CD4-positive, alpha-beta memory T cell (primary cell): ENCODE data around the gene ZC3H15. TPM values are rescaled to one million over a fixed set of nuclear protein-coding genes. Genes with fewer than 3 reads are reported as not detected.

Experiments used
- CTCF ChIA-PET: fragments of 350-600 bp; sonication (Branson Sonifier 250); formaldehyde crosslinking; loops from one replicate; lab custom pipeline; 2021; ENCODE audit warnings: inconsistent platforms; ENCODE audit not compliant: partially characterized antibody; lab: Charles Lee
- POLR2A ChIA-PET: fragments of 350-600 bp; sonication (Branson Sonifier 250); formaldehyde crosslinking; loops from one replicate; lab custom pipeline; 2021; ENCODE audit not compliant: partially characterized antibody; lab: Charles Lee
- DNase-seq, 5 donors: peaks; one replicate each; pipeline versions ENCODE4 v3.0.0 to v3.0.0-alpha.2; 2020 to 2022; ENCODE audit warnings: mixed read lengths in 1 of 5
- H3K27ac ChIP-seq: one replicate; pipeline ENCODE4 v1.7.0; 2013; ENCODE audit warnings: low read depth, low read length
- H3K27me3 ChIP-seq: 2 replicates; pipeline ENCODE4 v1.7.0; 2013; ENCODE audit warnings: mild to moderate bottlenecking, low read length, moderate library complexity; ENCODE audit not compliant: insufficient read depth
- H3K36me3 ChIP-seq: 2 replicates; pipeline ENCODE4 v1.7.0; 2013; ENCODE audit warnings: mild to moderate bottlenecking, low read length, moderate library complexity; ENCODE audit not compliant: insufficient read depth
- H3K4me1 ChIP-seq: 2 replicates; pipeline ENCODE4 v1.7.0; 2013; ENCODE audit warnings: mild to moderate bottlenecking, low read length, moderate library complexity; ENCODE audit not compliant: insufficient read depth
- H3K4me3 ChIP-seq, 2 donors: one replicate each; pipeline ENCODE4 v1.7.0; 2013; ENCODE audit warnings: low read length in 2 of 2, mild to moderate bottlenecking in 1 of 2
- H3K9me3 ChIP-seq, 2 donors: one replicate each; pipeline ENCODE4 v1.7.0; 2013; ENCODE audit warnings: low read length in 2 of 2, control low read depth in 1 of 2; ENCODE audit not compliant: control insufficient read depth in 1 of 2
- H3K27ac Mint-ChIP-seq, 7 donors: one replicate each; pipeline ENCODE4 v1.8.0; 2020 to 2021; ENCODE audit warnings: mixed read lengths in 7 of 7, mild to moderate bottlenecking in 6 of 7, inconsistent platforms in 3 of 7, moderate library complexity in 3 of 7
- H3K27me3 Mint-ChIP-seq, 2 donors: one replicate each; pipeline ENCODE4 v1.8.0; 2020 to 2021; ENCODE audit warnings: mixed read lengths in 2 of 2
- H3K36me3 Mint-ChIP-seq, 2 donors: one replicate each; pipeline ENCODE4 v1.8.0; 2020 to 2021; ENCODE audit warnings: mixed read lengths in 2 of 2, inconsistent platforms in 1 of 2, mild to moderate bottlenecking in 1 of 2
- H3K4me1 Mint-ChIP-seq, 4 donors: one replicate each; pipeline ENCODE4 v1.8.0; 2020 to 2021; ENCODE audit warnings: mixed read lengths in 4 of 4, mild to moderate bottlenecking in 1 of 4
- H3K4me3 Mint-ChIP-seq, 8 donors: one replicate each; pipeline ENCODE4 v1.8.0; 2020 to 2021; ENCODE audit warnings: mixed read lengths in 8 of 8, mild to moderate bottlenecking in 7 of 8, moderate library complexity in 6 of 8, inconsistent platforms in 3 of 8
- H3K9me3 Mint-ChIP-seq, 8 donors: one replicate each; pipeline ENCODE4 v1.8.0; 2020 to 2021; ENCODE audit warnings: mixed read lengths in 8 of 8, mild to moderate bottlenecking in 5 of 8, inconsistent platforms in 3 of 8, moderate library complexity in 1 of 8
- intact Hi-C: fragments of 100-400 bp; cut with micrococcal nuclease; formaldehyde crosslinking; loops from one replicate; pipeline ENCODE4 v1.15.1; 2023
- polyA plus RNA-seq, 2 donors: library from polyadenylated mRNA; unstranded; fragments of 300-500 nt; fragmentation: Illumina TruSeq; gene quantifications; one replicate each; pipeline ENCODE4 v1.2.3, GENCODE V29; 2021
- total RNA-seq, 2 experiments: library from RNA; stranded (reverse); gene quantifications; one replicate each; pipeline ENCODE4 v1.2.3, GENCODE V29; 2021

ZC3H15 gene
- total and polyA plus RNA-seq, 4 experiments from 2014 or later: 53.5 to 73.4 (median 65.6) TPM

DNA sequence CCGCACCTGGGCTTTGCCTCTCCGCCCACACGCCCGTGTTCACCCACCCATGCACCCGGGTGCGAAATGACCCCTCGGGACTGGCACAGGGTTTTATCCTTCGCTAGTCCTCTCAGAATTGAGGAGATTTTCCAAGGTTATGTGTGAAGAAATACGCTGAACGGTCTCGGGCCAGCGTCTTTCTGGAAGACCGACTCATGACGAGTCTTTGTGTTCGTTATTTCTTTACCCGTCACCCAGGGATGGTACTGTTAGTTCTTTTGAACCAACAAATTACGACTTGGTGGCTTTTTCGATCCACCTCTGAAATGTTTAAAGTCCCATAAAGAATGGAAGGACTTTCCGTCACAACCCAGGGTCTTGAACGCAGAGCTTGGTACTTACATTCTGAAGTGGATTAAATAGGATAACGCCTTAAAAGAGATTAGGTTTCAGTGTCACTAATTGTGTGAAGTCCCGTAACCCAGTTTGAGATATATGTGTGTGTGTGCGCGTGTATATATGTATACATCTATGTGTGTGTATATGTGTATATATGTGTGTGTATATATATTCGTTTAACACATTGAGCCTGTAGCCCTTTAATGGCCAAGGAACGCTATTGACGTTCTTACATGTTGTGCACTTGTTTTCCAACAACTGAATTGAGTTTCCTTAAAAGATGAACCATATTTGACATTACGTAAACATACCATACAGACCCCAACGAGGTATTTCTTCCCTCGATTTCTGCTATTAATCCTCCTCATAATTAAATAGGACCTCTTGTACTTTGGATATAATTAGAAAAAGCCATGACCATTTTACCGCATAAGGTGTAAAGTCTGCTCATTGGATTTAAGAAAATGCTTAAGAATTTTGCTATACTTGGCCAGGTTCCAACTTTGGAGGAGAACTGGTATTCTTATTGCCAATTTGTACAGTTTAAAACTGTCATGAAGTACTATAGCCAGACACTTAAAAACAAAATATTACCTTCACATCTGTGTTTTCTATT is 889 bp downstream of the ZC3H15 start:
- H3K27ac ChIP-seq: peak overlapping the region; percentile 88
- Mint-ChIP-seq H3K36me3 (peaks cover 0 to 29% of the 10 kb centered on the region in 2 donors), H3K9me3 (peaks cover 0 to 3% (median 0%) of the 10 kb centered on the region in 8 donors), H3K27me3 (no peaks in the 10 kb centered on the region), H3K4me1 (peaks cover 49 to 72% (median 55%) of the 10 kb centered on the region in 4 donors), H3K4me3 (peak overlapping the region; percentile 97 to 99 (median 98)), H3K27ac (peak overlapping the region; percentile 97 to 100 (median 99))
- intact Hi-C loops: loop anchor here (1.0 to 2.0 kb wide), 2 partner anchors 18 to 103 kb away; partner anchors contain the start of gene ITGAV
- DNase-seq: peak in 1 of 5 donors; percentile 24
- CTCF ChIA-PET: interaction anchor here (1.4 to 2.3 kb wide), 2 partner anchors 17 to 103 kb away, joined by 6 to 14 read pairs; partner anchors contain the start of gene ITGAV
- H3K4me3 ChIP-seq: peak overlapping the region; percentile 72 to 93
- no peaks in the 10 kb centered on the region for H3K9me3 ChIP-seq
- POLR2A ChIA-PET: interaction anchor here (2.0 to 2.4 kb wide), 3 partner anchors 9 to 103 kb away, joined by 7 to 44 read pairs (median 11); partner anchors contain the start of gene ITGAV
- H3K4me1 ChIP-seq: peaks cover 67% of the 10 kb centered on the region
- no peaks in the 10 kb centered on the region for H3K36me3 ChIP-seq
- no peaks in the 10 kb centered on the region for H3K27me3 ChIP-seq

DNA sequence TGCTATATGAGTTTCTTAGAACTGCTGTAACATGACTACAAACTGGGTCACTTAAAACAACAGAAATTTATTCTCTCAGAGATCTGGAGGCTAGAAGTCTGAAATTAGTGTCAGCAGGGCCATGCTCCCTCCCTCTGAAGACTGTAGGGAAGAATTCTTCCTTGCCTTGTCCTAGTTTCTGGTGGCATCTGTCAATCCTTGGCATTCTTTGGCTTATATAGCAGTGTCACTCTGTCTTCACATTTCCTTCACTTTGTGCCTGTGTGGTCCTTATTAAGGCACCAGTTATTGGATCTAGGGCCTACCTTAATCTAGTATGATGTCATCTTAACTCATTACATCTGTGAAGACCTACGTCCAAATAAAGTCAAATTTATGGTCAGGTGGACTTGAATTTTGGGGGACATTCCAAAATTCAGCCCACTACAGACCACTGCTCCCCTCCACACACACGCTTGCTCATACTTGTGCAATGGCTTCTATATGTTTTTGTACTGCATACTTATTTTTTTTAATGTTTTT is 7.6 kb downstream of the ZC3H15 start:
- intact Hi-C loops: no loop called here
- H3K9me3 ChIP-seq: no peaks in the 10 kb centered on the region
- H3K36me3 Mint-ChIP-seq: peaks cover 15 to 50% of the 10 kb centered on the region in 2 donors
- H3K4me3 ChIP-seq: no peak overlapping the region
- peaks cover 58 to 77% (median 68%) of the 10 kb centered on the region in 4 donors for H3K4me1 Mint-ChIP-seq
- H3K4me3 Mint-ChIP-seq: peak overlapping the region in 2 of 8 donors; percentile 6 to 31
- DNase-seq: no peak
- H3K27me3 ChIP-seq: no peaks in the 10 kb centered on the region
- peaks cover 58% of the 10 kb centered on the region for H3K4me1 ChIP-seq
- no peaks in the 10 kb centered on the region for H3K27me3 Mint-ChIP-seq
- H3K27ac ChIP-seq: no peak overlapping the region
- CTCF ChIA-PET: interaction anchor here (1.0 kb wide), 1 partner anchor 9 kb away, joined by 3 read pairs; no protein-coding TSS in a partner anchor
- H3K27ac Mint-ChIP-seq: peak overlapping the region in 6 of 7 donors; percentile 30 to 70 (median 50)
- no peaks in the 10 kb centered on the region for H3K9me3 Mint-ChIP-seq
- H3K36me3 ChIP-seq: peaks cover 20% of the 10 kb centered on the region
- POLR2A ChIA-PET: no interaction called here

DNA sequence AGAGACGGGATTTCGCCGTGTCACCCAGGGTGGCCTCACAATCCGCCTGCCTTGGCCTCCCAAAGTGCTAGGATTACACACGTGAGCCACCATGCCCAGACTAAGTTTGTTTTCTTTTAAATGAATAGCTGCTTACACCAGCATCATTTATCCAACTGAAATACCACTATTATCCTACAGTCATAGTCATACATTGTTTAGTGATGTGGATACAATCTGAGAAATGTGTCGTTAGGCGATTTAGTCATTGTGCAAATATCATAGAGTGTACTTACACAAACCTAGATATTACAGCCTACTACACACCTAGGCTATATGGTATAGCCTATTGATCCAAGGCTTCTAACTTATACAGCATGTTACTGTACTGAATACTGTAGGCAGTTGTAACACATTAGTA is 10.3 kb downstream of the ZC3H15 start:
- Mint-ChIP-seq H3K36me3 (peaks cover 31 to 67% of the 10 kb centered on the region in 2 donors), H3K4me3 (no peak overlapping the region), H3K27ac (no peak overlapping the region), H3K27me3 (no peaks in the 10 kb centered on the region), H3K4me1 (peaks cover 42 to 63% (median 53%) of the 10 kb centered on the region in 4 donors), H3K9me3 (no peaks in the 10 kb centered on the region)
- no peak for DNase-seq
- Histone ChIP-seq H3K9me3 (no peaks in the 10 kb centered on the region), H3K36me3 (peaks cover 43% of the 10 kb centered on the region), H3K4me1 (peaks cover 31% of the 10 kb centered on the region), H3K4me3 (no peak overlapping the region), H3K27me3 (no peaks in the 10 kb centered on the region), H3K27ac (no peak overlapping the region)
- intact Hi-C loops: no loop called here
- ChIA-PET CTCF (interaction anchor here (1.1 kb wide), 1 partner anchor 12 kb away, joined by 3 read pairs; no protein-coding TSS in a partner anchor), POLR2A (interaction anchor here (1.6 kb wide), 1 partner anchor 11 kb away, joined by 7 read pairs; the partner anchor contains the start of gene ZC3H15)

DNA sequence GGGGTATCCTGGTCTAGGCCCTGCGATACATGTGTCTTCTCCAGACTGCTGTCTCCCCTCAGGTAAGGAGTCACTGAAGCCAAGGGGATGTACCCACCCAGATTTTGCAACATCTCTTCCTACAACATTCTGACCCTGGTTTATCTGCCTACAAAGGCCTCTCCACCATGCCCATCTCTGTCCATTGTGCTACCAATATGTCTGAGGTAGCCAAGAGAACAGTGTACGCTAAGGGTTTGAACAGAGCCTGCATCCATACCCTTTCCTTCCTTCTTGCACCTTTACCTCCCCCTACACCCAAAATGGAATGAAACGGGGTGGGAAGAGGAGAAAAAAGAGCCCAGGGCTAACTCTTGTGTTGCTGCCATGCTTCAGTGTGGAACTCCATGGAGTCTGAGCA is 11.9 kb downstream of the ZC3H15 start:
- intact Hi-C loops: no loop called here
- Histone ChIP-seq H3K27me3 (no peaks in the 10 kb centered on the region), H3K36me3 (peaks cover 44% of the 10 kb centered on the region), H3K27ac (no peak overlapping the region), H3K4me3 (no peak overlapping the region), H3K9me3 (no peaks in the 10 kb centered on the region), H3K4me1 (peaks cover 15% of the 10 kb centered on the region)
- no peak overlapping the region for H3K4me3 Mint-ChIP-seq
- H3K27me3 Mint-ChIP-seq: no peaks in the 10 kb centered on the region
- H3K36me3 Mint-ChIP-seq: peaks cover 33 to 71% of the 10 kb centered on the region in 2 donors
- ChIA-PET CTCF (no interaction called here), POLR2A (no interaction called here)
- H3K9me3 Mint-ChIP-seq: no peaks in the 10 kb centered on the region
- peak overlapping the region in 2 of 7 donors; percentile 35 to 48 for H3K27ac Mint-ChIP-seq
- DNase-seq: no peak
- peaks cover 30 to 47% (median 40%) of the 10 kb centered on the region in 4 donors for H3K4me1 Mint-ChIP-seq

DNA sequence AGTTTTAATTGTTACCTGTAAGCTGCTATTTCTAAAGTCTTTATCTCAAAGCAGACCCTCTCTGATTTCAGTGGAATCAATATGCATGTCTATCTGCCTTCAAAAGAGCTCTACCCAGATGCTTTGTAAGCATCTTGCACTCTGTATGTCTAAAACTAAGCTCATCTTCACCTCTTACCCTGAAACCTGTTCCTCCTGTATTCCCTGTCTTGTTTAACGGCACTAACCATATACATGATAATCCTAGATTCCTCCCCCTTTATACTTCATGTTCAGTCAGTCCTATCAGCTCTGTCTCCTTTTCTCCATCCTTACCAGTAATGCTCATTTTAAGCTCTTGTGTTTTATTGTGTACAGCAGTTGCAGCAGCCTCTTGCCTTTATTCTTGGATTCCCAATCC is 12.8 kb downstream of the ZC3H15 start:
- DNase-seq: no peak
- peak overlapping the region in 4 of 7 donors; percentile 2 to 56 (median 28) for H3K27ac Mint-ChIP-seq
- H3K27me3 ChIP-seq: no peaks in the 10 kb centered on the region
- ChIA-PET CTCF (no interaction called here), POLR2A (interaction anchor here (1.3 kb wide), 1 partner anchor 13 kb away, joined by 3 read pairs; the partner anchor contains the start of gene ZC3H15)
- no peak overlapping the region for H3K4me3 ChIP-seq
- H3K9me3 Mint-ChIP-seq: no peaks in the 10 kb centered on the region
- H3K27ac ChIP-seq: no peak overlapping the region
- peaks cover 8% of the 10 kb centered on the region for H3K4me1 ChIP-seq
- H3K4me1 Mint-ChIP-seq: peaks cover 24 to 41% (median 32%) of the 10 kb centered on the region in 4 donors
- H3K9me3 ChIP-seq: no peaks in the 10 kb centered on the region
- H3K36me3 ChIP-seq: peaks cover 44% of the 10 kb centered on the region
- H3K27me3 Mint-ChIP-seq: no peaks in the 10 kb centered on the region
- intact Hi-C loops: no loop called here
- H3K4me3 Mint-ChIP-seq: no peak overlapping the region
- peaks cover 32 to 72% of the 10 kb centered on the region in 2 donors for H3K36me3 Mint-ChIP-seq

DNA sequence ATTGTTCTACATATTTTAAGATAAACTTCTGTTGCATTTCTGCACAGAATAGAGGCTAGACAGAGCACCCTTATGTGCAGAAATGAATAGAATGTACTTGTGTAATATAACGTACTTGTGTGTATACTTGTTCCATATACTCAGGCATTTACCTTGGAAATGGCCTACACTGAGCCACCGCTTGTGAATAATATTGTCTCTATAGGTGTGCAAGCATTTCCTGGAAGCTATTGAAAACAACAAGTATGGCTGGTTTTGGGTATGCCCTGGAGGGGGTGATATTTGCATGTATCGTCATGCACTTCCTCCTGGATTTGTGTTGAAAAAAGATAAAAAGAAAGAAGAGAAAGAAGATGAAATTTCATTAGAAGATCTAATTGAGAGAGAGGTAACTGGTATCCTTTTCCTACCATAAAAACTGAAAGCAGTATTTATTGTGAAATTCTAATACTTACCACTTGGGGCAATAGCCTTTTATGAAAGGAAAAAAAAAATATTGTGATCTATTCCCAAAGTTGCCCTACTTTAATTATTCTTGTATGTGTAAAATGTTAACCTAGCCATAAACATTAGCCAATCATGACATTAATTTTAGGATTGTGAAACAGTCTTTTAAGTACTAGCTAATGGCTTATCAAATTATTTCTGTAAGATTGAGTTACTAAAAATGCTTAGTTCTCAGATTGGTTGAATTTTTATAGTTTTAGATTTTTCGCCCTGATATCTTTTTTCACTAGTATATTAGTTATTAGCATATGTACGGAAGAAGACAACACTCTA is 18.0 kb downstream of the ZC3H15 start:
- H3K36me3 ChIP-seq: peaks cover 68% of the 10 kb centered on the region

More for the DNA sequence above, 18.0 kb downstream of the ZC3H15 start:
- Mint-ChIP-seq H3K9me3 (no peaks in the 10 kb centered on the region), H3K36me3 (peaks cover 52 to 80% of the 10 kb centered on the region in 2 donors), H3K4me1 (peaks cover 6 to 23% (median 13%) of the 10 kb centered on the region in 4 donors), H3K27ac (peak overlapping the region in 6 of 7 donors; percentile 27 to 82 (median 64)), H3K4me3 (no peak overlapping the region), H3K27me3 (no peaks in the 10 kb centered on the region)
- peak in 4 of 5 donors; percentile 11 to 36 (median 26) for DNase-seq
- no peak overlapping the region for H3K4me3 ChIP-seq
- no peaks in the 10 kb centered on the region for H3K27me3 ChIP-seq
- CTCF ChIA-PET: interaction anchor here (0.7 to 5.3 kb wide), 9 partner anchors 14 to 138 kb away, joined by 3 to 94 read pairs (median 6); partner anchors contain the start of gene ITGAV
- intact Hi-C loops: loop anchor here (1.0 to 2.0 kb wide), 2 partner anchors 17 to 137 kb away; partner anchors contain the start of gene ZC3H15
- H3K4me1 ChIP-seq: peaks cover 3% of the 10 kb centered on the region
- no peak overlapping the region for H3K27ac ChIP-seq
- no peaks in the 10 kb centered on the region for H3K9me3 ChIP-seq
- POLR2A ChIA-PET: interaction anchor here (1.0 to 2.7 kb wide), 2 partner anchors 18 to 138 kb away, joined by 4 to 11 read pairs; partner anchors contain the start of gene ZC3H15
